NCI-H146 treated with DMSO at 0.1 percent for 48 hours (cell line): ENCODE results near the gene SHISAL1.

ENCODE experiments used
- DNase-seq: peaks from one replicate; lab custom pipeline; 2025; ENCODE audit not compliant: unreplicated experiment; lab: John Stamatoyannopoulos, UW

SHISAL1 gene

DNA sequence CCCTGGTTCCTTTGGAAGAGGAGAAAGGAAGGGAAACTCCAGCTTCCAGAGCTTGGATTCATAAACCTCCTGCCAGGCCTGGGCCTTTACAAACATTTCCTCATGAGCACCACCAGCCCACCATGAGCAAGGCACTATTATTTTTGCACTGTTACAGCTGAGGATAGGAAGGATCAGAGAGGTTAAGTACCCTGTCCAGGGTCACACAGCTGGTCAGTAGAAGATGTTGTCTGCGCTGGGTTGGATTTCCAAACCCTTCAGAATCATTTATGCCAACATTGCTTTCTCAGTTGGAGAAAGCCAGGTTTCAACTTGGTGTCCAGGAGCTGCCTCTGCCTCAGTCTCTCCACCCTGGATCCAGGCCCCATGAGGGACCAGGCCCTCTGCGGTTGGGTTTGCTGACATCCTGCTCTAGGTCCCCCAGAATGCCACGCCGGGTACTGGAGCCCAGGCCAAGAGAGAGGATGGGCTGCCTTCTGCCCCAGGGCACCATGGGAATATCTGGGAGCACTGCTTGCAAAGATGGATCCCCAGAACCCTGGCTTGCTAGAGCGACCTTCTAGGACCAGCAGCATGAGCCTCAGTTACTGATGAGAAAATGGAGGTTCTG lies 29.7 kb upstream of the SHISAL1 start:
- DNase-seq = no peak

DNA sequence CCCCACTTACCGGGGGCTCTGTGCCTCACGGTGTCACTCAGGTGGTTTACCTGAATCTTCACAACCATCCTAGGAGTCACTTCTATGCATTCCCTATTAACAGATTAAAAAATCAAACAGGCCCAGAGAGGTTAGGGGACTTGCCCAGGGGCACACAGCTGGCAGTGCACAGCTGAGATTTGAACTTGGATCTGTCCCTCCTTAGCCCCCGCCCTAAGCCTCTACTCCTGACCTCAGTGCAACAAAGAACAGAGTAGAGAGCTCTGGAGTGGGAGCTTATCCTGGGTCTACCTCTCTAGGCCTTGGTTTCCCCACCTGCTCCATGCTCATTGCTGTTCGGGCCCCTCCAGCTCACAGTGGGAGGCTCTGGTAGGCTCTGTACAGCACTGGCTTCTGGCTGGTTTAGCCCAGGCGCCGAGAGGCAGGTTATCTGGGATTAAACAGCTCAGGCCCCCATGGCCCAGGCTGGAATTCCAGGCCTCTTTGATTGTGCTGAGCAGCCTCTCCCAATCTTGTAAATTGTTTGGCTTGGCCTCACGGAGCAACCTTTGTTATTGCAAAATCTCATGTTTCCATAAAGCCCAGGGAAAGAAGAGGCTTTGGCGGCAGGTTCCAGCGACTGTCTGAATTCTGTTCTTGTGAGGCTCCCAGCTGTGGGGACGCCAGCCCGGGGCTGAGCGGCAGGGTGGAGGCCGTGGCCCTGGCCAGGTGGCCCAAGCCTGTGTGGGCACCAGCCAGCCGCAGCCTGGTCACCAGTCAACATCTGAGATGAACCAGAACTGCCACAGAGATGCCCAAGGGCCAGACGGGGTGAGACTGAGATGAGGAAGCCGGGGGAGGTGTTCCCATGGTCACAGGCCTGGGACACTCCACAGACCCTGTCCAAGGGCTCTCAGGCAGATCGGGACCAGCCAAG lies 28.9 kb upstream of the SHISAL1 start:
- DNase-seq = no peak

DNA sequence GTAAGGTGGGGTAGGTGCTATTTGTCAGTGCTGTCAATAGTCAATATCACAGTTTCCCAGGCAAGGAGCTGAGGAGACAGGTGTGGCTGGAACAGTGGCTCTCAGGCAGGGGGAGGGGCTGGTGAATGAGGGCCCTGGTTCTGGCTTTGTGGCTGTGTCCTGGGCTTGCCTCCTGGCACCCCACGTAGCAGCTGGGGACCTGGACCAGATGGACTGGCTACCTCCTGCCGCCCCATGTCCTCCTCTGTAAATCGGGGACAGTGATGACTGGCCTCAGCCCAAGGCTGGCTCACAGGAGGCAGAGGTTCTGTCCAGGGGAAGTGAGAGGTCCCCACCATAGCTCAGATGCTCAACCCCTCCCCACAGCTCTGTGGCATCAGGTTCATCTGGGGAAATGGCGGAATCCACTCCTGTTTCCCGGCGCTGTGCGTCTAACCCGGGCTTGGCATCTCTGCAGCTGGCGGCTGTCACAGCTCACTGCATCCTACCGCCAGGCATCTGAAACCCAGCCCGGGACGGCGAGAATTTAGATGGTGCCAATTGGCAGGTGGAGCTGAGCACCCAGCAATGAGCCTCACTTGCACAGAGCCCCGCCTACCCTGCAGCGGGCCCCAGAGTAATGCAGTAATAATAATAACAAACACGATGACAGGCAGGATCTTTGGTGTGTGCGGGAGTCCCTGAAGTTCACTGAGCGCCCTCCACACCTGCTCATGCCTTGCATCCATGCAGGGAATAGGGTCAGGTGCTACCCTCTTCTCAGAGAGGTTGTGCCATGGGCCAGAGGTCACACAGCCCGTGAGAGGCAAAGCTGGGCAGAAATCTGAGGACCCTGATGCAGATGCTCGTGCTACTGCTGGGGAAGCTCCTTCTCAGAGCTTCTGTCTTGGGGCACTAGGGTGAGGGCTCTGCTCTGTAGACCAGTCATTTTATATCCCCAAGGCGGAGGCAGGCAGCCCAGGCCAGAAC lies 27.8 kb upstream of the SHISAL1 start:
- no peak for DNase-seq

DNA sequence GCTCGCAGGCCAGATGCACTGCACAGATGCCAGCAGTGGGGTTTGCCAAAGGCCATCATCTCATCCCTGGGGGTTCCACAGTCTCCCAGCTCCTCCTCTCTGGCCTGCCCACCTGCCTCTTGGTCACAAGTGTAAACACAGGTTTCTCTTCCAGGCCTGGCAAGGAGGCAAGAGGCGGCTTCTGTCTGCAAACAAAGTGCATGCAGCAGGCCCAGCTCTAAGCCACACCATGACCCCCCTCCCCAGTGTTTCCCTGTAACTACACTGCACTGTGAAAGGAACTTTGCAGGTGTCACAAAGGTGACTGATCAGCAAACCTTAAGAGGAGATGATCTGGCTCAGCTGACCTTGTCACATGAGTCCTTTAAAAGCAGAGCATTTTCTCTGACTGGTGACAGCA lies 26.2 kb upstream of the SHISAL1 start:
- peak; percentile 24 for DNase-seq

DNA sequence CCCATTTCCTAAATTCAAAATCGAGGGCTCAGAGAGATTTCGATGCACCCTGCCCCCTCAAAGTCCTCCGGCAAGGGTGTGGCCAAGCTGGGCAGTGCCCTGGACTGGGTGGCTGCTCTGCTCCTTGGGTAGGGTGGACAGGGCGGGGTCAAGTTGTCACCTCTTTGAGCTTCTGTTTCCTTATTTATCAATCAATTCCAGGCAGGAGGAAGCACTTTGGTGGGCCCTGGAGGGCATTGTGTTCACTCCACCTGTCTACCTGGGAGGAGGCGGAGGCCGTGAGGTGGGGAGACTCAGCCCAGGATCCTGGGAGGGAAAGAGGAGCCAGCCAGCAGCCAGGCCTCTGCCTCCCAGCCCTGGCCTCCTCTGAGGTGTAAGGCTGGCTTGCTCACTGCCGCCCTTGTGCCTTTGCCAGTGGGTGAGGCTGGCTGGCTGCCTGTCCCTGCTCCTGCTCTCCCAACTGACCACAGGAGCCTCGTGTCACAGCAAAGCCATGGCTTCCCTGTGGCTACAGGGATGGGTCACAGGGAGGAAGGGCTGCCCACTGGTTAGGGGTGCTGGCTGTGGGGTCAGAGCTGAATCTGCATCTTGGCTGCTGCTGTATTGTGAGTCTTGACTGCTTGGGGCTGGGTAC lies 25.5 kb upstream of the SHISAL1 start:
- DNase-seq = no peak

DNA sequence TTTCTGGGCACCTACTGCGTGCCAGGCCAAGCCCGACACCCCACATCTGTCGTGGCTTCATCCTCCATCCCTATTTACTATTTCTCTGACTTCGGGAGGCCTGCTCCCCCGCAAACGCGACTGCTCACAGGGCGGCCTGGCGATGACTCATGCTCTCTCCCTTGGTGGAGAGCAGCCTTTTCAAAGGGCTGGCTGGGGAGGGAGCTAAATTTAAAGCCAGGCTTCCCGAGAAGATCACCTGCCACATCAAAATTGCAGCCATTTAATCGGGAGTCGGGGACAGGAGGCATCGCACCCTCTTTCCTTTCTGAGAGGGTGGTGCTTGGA lies 24.9 kb upstream of the SHISAL1 start:
- DNase-seq = peak; percentile 68

DNA sequence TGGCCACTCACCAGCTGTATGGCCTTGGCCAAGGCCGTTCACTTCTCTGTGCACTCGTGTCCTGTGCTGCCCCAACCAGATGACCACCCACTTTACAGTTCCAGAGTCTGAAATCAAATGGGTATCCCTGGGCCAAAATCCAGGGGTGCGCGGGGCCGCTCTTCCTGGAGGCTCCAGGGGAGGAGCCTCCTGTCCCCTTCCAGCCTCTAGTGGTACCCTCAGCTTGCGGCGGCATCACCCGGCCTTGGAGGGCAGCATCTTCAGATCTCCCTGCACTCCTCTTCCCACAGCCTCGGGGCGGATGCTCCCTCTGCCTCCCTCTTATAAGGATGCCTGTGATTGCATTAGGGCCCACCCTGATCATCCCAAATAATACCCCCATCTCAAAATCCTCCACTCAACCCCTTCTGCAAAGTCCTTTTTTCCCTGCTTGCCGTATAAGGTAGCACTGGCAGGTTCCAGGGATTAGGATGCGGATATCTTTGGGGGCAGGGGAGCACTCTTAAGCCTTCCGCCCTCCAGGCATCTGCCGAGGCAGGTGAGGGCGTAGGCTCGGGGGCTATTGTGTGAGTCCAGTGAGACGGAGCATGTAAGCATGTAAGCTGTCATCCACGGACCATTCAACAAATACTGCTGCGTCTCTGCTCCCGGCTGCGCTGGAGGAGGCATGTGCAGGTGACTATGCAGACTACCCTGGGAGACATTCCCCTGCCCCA lies 24.4 kb upstream of the SHISAL1 start:
- DNase-seq = peak; percentile 75

DNA sequence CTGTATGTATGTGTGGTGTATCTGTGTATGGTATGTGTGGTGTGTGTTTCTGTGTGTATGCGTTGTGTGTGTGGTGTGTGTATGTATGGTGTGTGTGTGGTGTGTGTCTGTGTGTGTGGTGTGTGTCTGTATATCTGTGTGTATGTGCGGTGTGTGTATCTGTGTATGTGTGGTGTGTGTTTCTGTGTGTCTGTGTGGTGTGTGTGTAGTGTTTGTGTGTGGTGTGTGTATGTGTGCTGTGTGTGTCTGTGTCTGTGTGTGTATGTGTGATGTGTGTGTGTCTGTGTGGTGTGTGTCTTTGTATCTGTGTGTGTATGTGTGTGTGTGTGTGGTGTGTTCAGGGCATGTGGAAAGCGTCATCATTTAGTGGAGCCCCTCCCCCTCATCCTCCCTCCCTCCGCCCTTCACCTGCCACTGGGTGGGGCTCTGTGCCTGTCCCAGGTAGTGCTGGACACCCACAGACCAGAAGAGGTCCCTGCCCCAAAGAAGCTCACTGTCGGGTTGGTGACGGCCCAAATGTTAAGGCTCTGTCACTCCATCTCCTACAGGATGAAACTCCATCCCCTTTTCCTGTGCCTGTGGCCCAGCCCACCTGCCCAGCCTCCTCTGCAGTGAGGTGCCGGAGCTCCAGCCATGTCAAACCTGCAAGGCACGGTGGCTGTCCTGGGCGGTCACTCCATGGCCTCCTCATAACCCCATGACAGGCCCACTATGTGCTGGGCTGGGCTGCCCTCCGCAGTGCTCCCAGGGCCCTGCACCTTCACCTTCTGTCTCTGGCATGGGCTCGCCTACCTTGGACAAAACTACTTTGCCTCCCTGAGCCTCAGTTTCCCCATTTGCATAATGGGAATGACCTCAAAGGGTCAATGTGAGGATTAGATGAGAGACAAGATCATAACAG lies 23.4 kb upstream of the SHISAL1 start:
- peak; percentile 6 for DNase-seq

DNA sequence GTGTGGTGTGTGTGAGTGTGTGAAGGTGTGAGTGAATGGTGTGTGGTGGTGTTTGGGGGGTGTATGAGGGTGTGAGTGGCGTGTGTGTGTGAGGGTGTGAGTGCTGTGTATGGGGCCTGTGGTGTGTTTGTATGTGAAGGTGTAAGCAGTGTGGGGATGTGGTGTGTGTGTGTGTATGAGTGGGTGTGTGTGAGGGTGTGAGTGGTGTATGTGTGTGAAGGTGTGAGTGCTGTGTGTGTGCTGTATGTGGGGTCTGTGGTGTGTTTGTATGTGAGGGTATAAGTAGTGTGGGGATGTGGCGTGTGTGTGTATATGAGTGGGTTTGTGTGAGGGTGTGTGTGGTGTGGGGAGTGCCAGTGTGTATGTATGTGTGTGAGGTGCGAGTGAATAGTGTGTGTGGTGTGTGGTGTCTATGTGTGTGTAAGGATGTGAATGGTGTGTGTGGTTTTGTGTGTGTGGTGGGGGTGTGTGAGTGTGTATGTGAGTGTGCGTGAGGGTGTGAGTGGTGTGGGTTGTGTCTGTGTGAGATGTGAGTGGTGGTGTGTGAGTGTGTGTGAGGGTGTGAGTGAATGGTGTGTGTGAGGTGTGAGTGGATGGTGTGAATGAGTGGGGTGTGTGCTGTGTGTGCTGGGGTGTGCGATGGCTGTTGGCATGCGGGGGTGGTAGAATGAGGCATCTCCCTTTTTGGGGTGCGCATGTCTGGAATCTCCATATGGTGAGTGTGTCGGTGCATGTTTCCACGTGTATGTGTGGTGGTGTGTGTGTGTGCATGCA lies 22.5 kb upstream of the SHISAL1 start:
- DNase-seq = no peak

DNA sequence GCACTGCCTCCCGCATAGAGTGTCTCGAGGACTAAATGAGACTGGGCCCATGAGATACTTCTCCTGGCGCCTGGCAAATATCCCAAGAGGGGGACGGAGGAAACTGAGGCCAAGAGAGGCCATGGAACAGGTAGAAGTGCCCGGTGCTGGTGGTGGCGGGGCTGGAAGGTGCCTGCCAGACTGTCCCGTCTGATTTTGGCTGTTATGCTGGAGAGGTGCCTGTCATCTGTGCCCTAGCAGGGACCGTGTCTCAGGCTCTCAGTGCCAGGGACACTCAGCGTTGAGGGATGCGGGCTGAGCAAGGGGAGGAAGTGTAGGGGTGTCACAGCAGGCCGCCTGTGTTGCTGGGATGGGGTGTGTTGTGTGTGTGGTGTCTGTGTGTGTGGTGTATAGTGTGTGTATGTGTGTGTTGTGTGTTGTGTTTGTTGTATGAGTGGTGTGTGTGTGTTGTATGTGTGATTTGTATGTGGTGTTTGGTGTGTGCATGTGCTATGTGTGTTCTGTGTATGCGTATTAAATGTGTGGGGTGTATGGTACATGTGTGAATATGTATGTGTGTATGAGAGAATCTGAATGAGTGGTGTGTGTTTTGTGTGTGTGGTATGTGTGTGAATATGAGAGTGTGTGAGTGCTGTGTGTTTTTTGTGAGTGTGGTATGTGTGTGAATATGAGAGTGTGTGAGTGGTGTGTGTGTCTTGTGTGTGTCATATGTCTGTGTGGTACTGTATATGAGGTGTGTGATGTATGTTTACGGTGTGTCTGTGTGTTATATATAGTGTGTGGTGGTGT lies 21.3 kb upstream of the SHISAL1 start:
- DNase-seq = no peak

DNA sequence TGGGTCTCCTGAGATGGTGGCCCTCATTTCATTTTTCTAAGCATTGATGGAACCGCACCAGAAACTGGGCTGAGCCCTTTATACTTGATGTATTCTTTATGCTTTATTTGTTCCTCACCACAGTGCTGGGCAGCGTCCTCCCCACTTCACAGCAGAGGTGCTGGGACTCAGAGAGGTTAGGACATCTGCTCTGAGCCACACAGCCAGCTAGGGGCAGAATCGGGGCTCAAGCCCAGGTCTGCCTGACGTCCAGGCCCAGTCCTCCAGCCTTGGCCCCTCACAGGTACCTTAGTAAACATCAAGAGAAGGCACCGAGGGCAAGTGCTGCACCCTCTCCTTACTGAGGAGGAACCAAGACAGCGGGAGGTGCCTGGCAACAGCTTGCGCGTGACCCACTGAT lies 20.2 kb upstream of the SHISAL1 start:
- no peak for DNase-seq

DNA sequence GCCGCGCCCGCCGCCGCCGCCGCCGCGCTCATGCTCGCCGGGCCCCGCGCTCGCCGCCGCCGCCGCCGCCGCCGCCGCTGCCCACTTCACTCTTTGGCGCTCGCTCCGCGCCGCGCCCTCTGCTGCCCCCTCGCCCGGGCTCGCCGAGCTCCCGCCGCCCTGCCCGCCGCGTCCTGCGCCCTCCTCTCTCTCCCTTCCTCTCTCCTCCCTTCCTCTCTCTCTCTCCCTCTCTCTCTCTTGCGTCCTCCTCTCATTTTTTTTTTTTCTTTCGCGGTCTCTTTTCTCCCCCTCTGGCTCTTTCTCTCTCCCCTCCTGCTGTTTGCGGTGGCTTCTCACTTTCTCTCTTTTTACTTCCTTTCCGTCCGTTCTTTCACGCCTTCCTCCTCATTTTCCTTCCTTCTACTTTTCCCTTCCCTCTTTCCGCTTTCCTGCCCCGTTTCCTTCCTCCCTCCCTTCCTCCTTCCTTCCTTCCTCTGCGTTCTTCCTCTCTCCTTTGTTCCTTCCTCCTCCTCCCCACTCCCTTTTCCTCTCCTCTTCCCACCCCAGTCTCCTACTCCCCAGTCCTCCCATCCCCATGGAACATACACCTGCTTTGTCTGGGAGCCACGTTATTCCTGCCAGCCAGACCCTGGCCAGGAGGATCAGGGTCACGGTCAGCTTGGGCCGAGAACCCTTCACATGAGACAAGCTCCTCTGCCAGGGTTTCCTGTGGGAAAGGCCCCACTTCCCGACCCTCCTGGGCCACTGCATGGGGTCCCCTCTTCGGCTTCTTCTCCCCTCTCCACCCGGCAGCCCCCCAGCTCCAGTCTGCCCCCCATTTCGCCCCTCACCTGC lies 19.3 kb upstream of the SHISAL1 start:
- DNase-seq = no peak

DNA sequence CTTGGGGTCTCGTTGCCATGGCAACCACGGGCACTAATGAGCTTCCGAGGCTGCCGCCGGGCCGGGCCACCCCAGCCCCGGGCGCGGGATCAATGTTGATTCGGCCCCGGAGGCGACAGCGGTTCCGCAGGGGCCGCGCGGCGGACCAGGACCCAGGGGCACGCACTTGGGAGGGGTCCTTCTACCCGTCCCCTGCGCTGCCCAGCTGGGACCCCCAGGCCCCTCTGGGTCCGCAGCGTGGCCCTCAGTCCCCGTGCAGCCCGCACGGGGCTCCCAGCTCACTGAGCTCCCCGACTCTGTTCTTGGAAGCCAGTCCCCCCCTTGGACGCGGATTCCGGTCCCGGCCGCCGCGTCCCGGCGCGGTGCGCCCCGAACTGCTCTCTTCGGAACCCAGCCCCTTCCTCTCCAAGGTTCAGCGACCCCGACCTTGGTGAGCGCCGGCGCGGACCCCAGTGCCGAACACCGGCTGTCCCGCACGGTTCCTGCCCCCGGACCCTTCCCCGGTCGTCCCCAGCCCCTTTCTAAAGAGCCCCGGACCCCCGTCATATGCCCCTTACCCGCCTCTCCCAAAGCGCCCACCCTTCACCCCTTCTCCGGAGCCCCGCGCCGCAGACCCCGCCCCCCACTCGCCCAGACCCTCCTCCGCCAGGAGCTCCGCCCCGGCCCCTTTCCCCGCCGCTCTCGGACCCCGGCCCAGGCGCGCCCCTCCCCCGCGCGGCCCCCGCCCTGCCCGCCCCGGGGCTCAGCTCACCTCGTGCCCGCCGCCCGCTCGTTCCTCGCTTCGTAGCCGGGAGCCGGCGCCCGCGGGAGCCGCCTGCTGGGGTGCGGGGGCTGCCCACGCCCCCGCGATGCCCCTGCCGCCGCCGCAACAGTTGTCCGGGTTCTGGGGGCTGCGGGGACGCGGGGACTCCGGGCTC lies 18.3 kb upstream of the SHISAL1 start:
- DNase-seq = no peak

DNA sequence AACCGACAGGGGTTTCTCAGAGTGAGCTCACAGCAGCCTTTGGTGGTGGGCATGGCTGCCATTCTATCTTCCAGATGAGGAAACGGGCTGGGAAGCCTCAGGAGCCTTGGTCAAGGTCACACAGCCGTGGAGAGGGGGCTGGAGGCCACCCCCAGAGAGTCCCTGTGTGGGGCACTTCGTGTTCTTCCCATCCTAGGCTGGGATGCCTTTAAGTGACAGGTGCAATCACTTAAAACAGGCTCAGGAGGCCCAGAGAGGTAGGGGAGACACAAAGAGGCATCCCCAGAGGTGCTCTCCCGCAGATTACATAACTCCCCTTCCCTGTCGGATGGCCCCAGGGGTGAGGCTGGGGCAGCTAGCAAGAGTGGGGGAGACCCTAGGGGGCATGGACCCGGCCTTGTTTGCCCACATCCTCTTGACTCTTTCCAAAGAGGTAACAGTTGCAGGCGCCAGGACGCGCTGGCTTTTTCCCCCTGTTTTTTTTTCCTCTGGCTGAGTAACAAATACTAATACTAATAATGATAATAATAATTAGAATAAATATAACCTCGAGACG lies 17.5 kb upstream of the SHISAL1 start:
- DNase-seq = no peak

DNA sequence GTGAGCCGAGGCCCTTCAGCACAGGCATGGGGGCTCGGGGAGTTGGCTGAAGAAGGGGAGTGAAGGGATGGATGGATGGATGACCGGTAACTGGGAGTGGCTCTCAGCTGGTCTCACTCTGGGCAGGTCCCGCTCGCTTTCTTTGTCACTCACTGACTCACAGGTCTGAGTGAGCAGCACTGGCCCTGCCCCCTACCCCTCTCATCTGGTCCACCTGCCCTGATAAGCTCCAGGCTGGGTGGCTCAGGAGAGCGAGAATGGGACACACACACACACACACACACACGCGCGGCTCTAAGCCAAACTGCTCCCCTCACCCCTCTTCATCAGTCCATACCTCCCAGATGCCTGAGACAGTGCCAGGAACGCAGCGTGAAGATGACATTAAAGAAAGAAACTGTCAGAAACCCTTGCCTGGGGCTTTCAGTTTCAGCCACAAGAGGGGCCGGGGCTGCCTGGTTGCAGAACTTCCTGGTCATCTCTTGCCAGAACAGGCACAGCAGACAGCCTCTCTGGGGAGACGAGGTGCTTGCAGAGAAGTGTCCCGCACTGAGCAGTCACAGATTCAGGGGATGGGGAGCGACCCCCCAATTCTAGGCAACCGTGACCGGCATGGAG lies 16.5 kb upstream of the SHISAL1 start:
- DNase-seq = no peak
